LNCaP clone FGC (cell line): ENCODE results near the gene ITPR1.
A peak's percentile ranks its signal among the peaks of the same experiment; 100 is the strongest.

Experiments used
- DNase-seq: peaks from one replicate; pipeline ENCODE4 v3.0.0-alpha.2; 2011; ENCODE audit warnings: low read depth
- H3K4me3 ChIP-seq: 2 replicates; pipeline ENCODE4 v1.5.1; 2011; ENCODE audit warnings: mild to moderate bottlenecking, low read depth, low read length, control low read depth
- TF ChIP-seq, protein P1 (sequence below): IDR thresholded peaks from 2 replicates; pipeline ENCODE4 v1.5.1; 2012; ENCODE audit warnings: mild to moderate bottlenecking; ENCODE audit not compliant: control insufficient read depth, insufficient read depth; ENCODE audit errors: extremely low read depth

The ITPR1 gene

DNA sequence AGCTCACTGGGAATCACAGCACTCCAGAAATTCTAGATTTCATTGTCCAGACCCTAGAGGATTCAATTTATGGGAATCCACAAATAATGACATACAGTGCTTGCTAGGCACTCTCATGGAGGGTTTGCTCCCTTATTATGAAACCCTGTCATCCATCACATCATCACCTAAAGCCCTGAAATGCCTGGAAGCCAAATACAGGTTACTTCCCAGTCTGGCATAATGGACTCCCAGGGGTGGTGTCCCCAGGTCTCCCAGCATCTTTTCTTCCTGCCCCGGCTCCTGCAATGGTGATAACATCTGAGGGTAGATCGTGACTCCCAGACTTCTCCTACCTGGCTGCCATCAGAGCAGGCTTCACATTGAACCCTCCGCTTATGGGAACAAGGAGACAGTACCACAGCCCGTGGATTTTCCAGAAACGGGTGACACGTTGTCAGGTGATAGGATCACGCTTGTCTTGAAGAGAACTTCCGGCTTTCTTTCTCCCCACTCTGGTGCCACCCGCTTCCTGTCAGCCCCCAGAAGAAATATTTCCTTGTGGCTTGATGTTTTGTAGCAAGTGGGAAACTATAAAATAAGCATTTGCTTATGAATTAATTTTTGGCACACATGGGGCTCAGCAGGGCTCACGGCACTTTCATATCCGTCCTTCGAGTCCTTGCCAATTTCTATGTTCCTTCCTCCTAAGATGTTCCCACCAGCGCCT lies 247.4 kb downstream of the ITPR1 start:
- no peak overlapping the region for H3K4me3 ChIP-seq
- DNase-seq, result no peak
- TF ChIP-seq, protein P1, sequence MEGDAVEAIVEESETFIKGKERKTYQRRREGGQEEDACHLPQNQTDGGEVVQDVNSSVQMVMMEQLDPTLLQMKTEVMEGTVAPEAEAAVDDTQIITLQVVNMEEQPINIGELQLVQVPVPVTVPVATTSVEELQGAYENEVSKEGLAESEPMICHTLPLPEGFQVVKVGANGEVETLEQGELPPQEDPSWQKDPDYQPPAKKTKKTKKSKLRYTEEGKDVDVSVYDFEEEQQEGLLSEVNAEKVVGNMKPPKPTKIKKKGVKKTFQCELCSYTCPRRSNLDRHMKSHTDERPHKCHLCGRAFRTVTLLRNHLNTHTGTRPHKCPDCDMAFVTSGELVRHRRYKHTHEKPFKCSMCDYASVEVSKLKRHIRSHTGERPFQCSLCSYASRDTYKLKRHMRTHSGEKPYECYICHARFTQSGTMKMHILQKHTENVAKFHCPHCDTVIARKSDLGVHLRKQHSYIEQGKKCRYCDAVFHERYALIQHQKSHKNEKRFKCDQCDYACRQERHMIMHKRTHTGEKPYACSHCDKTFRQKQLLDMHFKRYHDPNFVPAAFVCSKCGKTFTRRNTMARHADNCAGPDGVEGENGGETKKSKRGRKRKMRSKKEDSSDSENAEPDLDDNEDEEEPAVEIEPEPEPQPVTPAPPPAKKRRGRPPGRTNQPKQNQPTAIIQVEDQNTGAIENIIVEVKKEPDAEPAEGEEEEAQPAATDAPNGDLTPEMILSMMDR, result no peak

DNA sequence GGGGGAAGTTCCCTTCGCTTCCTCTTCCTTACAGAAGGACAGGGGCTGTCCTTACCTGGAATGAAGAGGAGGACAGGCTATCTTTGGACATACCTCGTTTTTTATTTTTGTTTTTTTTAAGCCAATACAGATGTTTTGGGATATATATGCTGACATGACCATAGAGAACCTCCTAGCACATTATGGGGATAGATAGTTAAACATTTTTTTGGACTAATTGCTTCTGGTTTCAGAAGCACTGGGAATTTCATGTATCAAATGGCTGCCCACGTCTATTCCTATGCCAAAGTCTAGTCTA lies 247.9 kb downstream of the ITPR1 start:
- H3K4me3 ChIP-seq, result no peak overlapping the region
- TF ChIP-seq, protein P1, result no peak

DNA sequence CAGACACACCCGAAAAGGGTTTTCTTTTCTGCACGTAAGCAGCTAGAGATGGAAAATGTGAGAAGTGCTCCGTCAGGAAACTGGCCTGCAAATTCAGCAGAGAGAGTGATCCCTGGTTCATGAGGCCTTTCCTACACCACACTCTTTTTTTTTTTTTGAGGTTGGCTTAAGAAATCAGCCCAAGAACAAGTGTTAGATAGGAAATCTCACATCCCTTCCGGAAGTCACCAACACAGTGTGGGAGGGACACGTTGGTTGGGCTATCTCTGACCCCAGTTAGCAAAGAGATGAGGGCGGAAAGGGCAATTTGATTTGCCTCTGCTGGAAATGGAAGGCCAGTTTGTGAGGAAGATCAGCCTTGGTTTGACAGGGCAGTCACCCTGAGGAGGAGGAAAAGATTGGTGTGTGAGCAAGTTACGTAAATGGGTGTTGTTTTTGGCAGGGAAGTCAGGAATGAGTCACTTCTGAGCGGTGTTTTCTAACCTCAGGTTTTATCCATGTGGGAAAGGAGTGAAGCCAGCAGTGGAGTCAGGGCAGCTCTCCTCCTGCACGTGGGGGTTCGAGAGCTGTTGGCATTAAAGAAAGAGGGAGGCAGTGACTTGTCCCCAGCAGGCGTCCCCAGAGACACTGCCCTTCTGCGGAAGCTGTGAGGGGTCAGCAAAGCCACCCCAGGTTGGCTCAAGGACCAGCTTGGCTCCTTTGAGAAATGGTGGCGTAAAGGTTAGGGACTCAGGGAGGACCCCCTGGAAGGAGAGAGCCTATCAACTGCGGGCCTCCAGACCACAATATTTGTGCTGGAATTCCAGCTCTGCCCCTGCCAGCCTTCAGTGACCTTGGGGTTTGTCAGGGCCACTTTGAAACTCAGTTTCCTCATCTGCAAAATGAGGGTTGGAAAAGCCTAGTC lies 248.5 kb downstream of the ITPR1 start:
- H3K4me3 ChIP-seq, result no peak overlapping the region
- TF ChIP-seq, protein P1, result no peak
- peak; percentile 88 for DNase-seq

More for the DNA sequence above, 247.9 kb downstream of the ITPR1 start:
- no peak for DNase-seq

DNA sequence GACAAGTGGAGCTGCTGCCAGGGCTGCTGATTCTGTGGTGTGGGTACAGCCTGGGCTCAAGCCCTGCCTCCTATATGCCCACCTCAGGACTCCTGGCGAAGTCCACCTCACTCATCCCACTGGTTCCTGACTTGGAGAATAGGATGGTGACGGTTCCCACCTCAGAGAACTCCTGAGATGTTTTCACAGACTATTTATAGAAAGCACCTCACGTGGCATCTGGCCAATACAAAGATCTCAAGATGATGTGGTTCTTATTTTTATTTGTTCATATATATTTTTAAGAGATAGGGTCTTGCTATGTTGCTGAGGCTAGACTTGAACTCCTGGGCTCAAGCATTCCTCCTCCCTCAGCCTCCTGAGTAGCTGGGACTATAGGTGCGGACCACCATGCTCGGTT lies 249.2 kb downstream of the ITPR1 start:
- H3K4me3 ChIP-seq, result no peak overlapping the region
- peak; percentile 75 for DNase-seq
- TF ChIP-seq, protein P1, result no peak

DNA sequence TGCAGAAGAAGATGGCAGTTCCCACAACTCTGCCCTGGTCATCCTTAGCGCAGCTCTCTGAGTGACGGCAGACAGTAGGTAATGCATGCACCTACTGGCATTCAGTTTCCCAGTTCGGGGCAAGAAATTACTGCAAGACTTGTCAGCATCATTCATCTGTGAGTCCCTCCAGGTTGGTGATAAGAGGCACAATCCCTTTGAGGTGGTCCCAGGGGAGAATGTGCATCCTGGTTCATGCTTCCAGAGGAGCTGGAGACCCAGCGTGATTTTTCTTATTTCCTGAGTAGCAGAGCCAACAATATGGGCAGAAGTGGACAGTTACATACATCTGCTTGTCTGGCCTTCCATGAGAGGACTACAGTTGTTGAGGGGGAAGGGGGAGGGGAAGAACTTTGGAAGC lies 250.2 kb downstream of the ITPR1 start:
- no peak for DNase-seq
- no peak overlapping the region for H3K4me3 ChIP-seq
- TF ChIP-seq, protein P1, result no peak

DNA sequence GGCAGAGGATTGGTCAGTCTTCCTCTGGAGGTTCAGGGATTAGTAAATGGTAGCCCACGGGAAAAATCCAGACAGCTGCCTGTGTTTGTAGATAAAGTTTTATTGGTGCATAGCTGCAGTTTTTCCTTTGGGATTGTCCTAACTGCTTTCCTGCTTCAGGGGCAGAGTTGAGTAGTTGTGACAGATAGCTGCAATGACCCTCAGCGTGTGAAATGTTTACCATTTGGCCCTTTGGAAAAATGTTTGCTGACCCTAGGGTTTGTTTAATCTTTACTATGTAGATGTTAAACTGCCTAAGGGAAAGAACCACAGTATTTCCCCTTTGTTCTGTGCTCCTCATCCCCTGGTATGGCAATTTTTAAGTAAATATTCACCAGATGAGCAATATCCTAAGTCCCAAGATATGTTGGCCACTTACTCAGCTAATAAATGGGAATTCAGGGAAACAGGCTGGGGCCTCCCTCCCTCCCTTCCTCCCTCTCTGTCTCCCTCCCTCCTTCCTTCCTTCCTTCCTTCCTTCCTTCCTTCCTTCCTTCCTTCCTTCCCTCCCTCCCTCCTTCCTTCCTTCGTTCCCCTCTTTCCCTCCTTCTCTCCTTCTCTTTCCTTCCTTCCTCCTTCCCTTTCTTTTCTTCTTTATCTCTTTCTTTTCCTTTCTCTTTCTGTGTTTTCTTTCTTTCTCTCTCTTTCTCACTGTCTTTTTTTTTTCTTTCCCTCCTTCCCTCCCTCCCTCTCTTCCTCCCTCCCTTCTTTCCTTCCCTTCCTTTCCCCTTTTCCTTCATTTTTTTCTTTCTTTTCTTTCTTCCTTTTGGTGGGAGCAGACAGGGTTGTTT lies 251.5 kb downstream of the ITPR1 start:
- TF ChIP-seq, protein P1, result no peak

More for the DNA sequence above, 251.5 kb downstream of the ITPR1 start:
- no peak for DNase-seq
- H3K4me3 ChIP-seq, result no peak overlapping the region
